Activated CD8-positive, alpha-beta memory T cell treated with anti-CD3 and anti-CD28 coated beads, Interleukin-2, amount 50 U/mL, for 24 hours (primary cell): ENCODE data around the gene CTCF.

Experiments
- DNase-seq: peaks from one replicate; pipeline ENCODE4 v3.0.0-alpha.2; 2020; ENCODE audit errors: extremely low read depth

The CTCF gene

DNA sequence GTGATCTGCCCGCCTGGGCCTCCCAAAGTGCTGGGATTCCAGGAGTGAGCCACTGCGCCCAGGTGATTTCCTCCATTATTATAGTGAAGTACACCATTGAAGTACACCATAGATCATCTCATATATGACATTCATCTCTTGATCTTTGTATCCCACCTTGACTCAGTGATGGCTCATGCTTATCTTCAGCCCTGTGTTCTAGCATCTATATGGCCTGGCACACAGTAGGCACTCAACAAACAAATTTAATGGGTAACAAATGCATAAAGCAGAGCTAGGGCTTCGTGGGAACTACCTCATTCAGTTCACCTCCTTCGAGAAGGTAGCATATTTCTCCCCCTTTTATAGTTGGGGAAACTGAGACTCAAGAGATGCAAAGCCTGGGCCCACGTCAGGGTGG is 103.3 kb downstream of the CTCF start:
- no peak for DNase-seq

GRCh38 chr16:67666032-67666551 is 103.8 kb downstream of the CTCF start:
- DNase-seq, result no peak

DNA sequence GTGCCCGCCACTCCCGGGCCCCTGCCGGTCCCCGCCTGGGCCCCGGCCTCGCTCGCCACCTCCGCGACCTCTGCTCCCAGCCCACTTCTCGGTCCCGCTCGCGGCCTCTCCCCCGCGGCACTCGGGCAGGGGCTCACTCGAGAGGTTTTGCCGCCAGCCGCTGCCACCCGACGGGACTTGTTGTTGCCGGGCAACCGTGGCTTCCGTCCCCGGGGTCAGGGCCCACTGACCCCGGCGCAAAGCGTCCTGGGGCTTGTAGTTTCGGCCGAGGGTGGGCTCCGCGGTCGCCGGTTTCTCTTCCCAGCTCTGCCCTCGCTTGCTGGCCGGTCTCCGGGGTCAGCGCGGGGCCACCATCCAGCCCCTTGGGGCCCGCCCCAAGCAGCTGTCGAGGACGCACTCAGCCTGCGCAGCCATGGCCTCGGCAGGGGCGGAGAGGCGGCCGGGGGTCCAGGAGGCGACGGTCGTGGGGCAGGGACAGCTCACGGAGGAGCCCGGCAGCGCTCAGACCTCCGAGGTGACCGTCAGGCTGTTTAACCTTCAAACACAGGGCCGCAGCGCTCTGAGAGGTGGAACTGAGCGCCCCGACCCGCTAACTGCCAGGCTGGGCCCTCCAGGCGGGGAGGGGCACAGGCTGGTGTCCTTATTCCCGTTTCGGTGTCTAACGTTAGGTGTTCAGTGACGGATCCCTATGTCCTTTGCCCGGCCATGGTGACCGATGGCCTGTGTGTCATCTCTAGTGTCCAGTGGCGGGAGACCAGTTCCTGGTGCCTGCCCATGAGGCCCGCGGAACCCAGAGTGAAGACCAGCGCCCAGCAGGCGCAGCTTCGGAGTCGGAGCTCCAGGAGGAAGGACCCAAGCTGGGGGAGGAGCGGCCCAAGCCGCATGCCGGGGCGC is 104.5 kb downstream of the CTCF start, which contains the start of the genes C16orf86 and ENKD1:
TSS of gene C16orf86 (plus strand) at position 256 of the 894 bp plus-strand sequence. CDS start at position 413, 157 bp downstream.
TSS of gene ENKD1 (minus strand) at position 192 of the 894 bp plus-strand sequence. CDS start 308 bp downstream, outside the sequence.
- peak; percentile 18 for DNase-seq

- DNase-seq, result no peak
Observed at GRCh38 chr16:67667453-67667816, 105.1 kb downstream of the CTCF start.

DNA sequence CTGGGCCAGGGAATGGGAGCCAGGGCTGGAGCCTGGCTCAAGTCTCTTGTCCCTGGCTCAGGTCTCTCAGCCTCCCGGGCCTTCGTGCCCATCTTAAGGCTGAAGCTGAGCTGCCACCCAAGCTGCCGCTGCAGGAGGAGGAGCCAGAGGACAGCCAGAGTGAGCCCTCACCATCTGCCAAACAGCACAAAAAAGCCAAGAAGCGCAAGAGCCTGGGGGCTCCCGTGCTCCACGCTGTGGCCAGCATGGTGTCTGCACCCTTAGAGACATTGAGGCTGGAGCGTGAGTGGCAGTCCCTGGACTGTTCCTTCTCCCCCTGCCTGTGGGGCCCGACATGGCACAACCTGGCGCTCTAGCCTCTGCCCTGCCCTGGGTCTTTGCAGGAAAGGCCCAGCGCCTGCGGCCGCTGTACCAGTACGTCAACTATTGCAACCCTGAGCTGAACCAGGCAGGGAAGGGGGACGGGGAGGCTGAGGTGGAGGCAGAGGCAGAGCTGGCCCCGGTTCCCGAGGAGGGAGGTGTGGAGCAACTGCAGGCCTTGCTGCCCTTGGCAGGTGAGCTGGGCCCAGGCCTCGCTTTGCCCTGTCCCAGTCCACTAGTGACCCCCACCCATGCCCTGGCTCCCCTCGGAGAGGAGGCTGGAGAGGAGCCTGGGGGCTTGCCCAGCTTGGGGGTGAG is 105.6 kb downstream of the CTCF start:
- peak; percentile 35 for DNase-seq

GRCh38 chr16:67668495-67669157 is 106.3 kb downstream of the CTCF start:
- DNase-seq, result no peak

- no peak for DNase-seq
Observed at GRCh38 chr16:67669499-67670101, 107.3 kb downstream of the CTCF start.

GRCh38 chr16:67672306-67672705 is 110.0 kb downstream of the CTCF start:
- DNase-seq, result no peak

GRCh38 chr16:67672739-67673662 is 110.7 kb downstream of the CTCF start:
- no peak for DNase-seq

GRCh38 chr16:67673712-67674580 is 111.6 kb downstream of the CTCF start:
- no peak for DNase-seq

DNA sequence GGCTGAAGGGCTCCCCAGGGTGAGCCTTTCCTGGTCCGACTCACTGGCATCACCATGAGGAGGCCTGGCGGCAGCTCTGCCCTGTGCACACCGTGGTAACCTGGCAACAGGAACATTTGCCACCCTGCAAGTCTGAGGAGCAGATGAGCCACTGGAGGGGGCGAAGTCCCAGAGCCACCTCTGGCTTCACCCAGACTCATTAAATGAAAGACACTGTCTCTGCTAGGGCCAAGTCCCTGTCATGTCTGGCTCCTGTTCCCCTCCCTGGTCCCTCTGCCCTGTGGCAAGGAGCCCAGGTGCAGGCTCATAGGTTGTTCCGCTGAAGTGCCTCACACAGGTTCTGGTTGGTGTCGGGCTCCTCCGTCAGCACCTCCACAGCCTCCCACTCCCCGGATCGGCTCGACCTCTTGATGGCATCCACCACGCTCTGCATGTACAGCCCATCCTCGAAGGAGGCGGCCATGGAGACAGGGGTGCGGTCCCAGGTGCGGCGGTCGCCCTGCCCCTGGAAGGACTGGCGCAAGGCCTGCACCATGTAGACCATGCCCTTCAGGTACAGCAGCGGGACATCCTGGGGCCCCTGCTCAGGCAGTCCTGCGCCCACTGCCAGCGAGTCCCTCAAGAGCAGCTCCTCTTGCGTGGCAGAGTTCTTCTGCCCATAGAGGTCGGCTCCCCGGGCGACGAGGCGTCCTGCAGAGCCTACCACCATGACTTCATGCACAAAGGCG is 112.7 kb downstream of the CTCF start:
- no peak for DNase-seq

- DNase-seq, result no peak
Observed at GRCh38 chr16:67675579-67675935, 113.2 kb downstream of the CTCF start.

DNA sequence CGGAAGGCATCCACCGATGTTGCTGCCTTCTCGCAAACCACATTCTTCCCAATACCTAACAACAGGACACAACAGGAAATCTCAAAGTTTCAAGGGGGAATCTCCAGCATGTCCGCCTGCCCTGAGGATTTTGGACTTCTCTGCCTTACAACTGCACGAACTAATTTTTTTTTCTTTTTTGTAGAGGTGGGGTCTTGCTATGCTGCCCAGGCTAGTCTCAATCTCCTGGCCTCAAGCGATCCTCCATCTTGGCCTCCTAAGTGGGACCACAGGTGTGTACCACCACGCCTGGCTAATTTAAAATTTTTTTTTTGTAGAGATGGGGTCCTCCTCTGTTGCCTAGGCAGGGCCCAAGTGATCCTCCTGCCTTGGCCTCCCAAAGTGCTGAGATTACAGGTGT is 113.7 kb downstream of the CTCF start:
- no peak for DNase-seq

DNA sequence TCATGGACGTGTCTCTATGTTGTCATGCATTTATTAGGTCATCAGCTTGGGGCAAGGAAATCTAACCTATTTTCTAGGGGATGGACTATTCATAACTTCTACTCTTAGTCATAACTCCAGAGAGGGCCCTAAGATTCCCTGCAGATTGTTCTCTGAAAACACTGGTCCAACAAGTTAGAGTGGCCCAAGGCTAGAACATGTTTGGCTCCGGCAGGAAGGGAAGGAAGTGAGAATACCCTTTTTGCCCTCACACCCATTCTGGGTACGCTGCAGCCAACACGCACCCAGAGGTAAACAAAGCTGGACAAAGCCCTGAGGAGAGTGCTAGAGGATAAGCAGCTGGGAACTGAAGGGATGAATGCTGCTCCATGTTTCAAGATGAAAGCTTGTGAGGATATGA is 114.2 kb downstream of the CTCF start:
- no peak for DNase-seq

- no peak for DNase-seq
Observed at GRCh38 chr16:67676939-67677338, 114.6 kb downstream of the CTCF start.

- DNase-seq, result no peak
Observed at GRCh38 chr16:67677712-67678111, 115.4 kb downstream of the CTCF start.

DNA sequence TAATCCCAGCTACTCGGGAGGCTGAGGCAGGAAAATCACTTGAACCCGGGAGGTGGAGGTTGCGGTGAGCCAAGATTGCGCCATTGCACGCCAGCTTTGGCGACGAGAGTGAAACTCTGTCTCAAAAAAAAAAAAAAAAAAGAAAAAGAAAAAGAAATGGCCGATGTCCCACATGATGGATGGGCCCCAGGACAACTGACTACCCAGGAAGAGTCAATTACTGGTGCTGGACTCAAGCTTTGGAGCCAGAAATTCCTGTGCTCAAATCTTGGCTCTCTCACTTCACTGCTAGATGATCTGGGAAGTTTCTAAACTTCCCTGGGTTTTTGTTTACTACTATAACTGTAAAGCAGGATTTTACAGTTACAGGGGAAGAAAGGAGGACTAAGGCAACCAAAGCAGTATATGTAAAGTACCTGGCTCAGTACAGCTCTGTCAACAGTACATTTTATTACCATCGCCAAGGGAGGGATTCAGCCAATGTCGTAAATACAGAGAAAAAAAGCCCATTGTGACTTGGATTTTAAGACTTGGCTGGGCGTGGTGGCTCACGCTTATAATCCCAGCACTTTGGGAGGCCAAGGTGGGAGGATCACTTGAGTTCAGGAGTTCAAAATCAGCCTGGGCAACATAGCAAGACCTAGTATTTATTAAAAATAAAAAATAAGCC is 116.2 kb downstream of the CTCF start:
- no peak for DNase-seq
